HG02623 (cell line): ENCODE results near the gene CHM.
"Not testable (repeated sequence)": the region's sequence is repeated elsewhere in the genome, so short reads cannot be mapped to it uniquely, and the experiment has no call there.

ENCODE experiments used
- ATAC-seq: cut with Tn5 transposase; IDR thresholded peaks from one replicate; pipeline ENCODE4 v1.9.1; 2021; ENCODE audit warnings: moderate library complexity; ENCODE audit not compliant: unreplicated experiment

The CHM gene

DNA sequence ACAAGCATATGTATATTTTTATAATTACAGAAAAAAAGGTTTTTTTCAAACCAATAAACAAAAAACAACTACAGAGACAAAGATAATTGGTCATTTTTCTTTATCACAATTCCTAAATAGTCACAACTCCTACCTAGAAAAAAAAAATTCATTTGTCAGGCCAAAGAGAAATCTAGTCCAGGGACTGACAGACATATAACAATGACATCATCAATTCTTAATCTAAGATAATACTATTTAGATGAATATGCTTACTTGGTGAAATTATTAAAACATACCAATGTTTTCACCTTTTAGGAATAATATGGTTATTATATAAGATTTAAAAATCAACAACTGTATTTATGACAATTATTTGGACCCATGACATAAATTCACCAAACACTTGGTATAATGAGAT is 48.4 kb downstream of the CHM start:
- ATAC-seq: no peak

GRCh38 chrX:85996555-85996954 is 50.8 kb downstream of the CHM start:
- no peak for ATAC-seq

GRCh38 chrX:85995641-85996040 is 51.7 kb downstream of the CHM start:
- ATAC-seq: no peak

DNA sequence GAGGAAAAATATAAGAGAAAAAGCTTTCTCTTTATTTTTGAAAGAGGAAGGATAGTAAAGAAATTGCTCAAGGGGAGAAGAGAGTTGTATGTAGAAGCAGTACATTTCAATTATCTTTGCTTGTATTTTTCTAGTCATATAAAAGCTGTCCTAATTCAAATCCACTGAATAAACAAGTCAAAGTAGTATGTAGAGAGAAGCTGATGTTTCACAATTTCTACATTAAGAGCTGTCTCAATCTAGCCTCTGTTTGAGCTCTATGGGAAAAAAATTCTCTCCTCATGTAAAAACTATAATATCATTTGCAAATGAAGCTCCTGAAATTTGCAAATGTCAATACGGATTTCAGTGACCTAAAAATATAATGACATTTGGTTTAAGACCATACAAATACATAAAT is 52.6 kb downstream of the CHM start:
- ATAC-seq: no peak

GRCh38 chrX:85994228-85994627 is 53.1 kb downstream of the CHM start:
- ATAC-seq: no peak

DNA sequence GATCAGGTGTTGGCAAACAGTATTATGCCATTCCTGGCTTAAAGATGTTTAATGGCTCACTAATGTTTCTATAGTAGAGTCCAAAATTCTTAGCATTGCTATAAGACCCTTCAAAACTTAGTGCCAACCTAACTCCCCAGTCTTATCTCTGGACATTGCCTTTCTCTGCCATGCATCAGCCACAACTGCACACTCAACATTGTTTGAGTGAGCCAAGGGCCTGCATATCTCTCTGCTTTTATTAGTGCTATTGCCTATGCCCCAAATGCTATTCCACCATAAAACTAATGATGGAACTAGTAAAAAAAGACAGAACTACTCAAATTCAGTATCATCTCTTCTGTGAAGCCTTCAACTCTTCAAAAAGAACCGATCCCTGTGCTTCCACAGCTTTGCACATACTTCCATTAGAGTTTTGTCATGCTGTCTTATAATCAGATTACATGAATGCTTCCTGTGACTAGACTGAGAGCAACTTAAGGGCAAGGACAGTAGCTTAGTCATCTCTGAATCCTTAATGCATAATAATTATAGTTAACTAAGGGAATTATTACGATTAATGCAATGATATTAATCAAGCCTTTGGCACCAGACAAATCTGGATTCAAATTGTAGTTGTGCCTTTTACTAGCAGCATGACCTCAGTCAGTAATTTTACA is 53.7 kb downstream of the CHM start:
- no peak for ATAC-seq

DNA sequence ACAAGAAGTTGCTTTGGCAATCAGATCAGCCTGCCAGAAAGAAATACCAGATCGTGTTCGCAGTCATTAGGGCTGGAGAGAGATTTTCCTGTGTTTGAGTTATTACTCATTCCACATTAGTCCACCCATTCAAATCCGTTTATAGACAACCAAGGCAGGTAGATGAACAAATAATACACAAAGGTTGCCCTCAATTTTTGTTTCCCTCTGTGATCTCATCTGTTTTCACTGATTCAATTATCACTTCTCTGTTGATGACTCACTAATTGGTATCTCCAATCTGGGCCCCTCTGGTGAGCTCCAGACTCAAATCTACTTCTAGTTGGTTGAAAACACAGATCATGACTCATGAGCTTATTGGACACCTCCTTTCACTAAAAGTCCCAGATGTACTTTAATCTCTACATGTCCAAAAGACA is 54.5 kb downstream of the CHM start:
- ATAC-seq: no peak

GRCh38 chrX:85988353-85988752 is 59.0 kb downstream of the CHM start:
- ATAC-seq: no peak

- no peak for ATAC-seq
These were observed 67.1 kb downstream of the CHM start for GRCh38 chrX:85980286-85980685.

DNA sequence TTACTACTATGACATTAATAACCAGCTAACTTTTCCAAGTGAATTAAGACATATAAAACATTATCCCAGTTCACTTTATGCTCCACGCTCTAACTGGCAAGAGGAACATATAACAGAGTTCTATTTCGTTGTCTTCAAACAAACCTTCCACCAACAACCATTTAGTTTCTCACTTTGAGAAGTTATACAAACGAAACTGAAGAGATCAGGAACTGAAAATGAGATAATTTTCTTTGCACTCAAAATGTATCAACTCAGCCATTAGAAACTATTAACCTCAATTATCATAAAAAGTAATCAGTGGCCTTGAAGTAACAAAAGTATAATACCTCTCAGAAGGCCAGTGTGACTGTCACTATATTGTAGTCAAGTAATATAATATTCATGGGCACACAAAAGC is 70.1 kb downstream of the CHM start:
- ATAC-seq: peak; percentile 87

- ATAC-seq: not testable (repeated sequence)
These were observed 75.0 kb downstream of the CHM start for GRCh38 chrX:85972351-85972750.

DNA sequence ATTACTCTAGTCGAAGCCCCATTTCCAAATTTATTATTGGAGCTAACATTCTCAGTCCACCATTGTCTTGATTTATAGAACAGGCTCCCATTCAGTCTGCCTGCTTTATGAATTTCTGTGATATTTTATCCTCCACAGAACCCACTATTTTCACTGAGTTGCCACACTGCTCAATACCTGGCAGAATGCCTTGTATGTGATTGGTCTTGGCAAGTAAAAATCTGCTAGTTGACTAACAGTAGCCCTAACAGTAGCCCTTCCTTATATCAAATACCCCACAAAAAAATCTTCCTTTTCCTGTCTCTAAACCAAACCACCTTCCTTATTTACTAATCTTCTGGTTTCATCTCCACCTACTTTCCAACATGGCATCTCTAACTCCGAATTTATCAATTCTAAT is 82.6 kb downstream of the CHM start:
- no peak for ATAC-seq

DNA sequence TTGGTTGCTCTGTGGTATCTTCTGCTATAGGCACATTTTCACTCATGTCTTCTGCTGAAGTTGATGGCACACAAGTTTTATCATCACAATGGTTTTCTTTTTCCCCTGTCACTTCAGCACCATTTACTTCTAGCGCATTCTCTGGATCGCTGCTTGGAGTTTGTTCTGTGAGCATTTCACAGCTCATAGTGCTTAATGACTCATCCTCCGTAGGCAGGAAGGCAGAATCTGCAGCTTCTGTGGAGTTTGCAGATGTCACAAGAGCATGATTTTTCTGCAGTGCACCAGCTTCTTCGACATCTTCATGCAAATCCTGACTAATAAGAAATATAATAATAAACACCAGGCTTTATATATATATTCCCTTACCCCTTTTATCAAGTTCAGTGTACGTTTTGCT is 83.6 kb downstream of the CHM start:
- no peak for ATAC-seq

GRCh38 chrX:85955510-85955909 is 91.8 kb downstream of the CHM start:
- no peak for ATAC-seq

- ATAC-seq: not testable (repeated sequence)
These were observed 102.6 kb downstream of the CHM start for GRCh38 chrX:85944751-85945150.

- ATAC-seq: no peak
These were observed 106.1 kb downstream of the CHM start for GRCh38 chrX:85941275-85941674.

GRCh38 chrX:85939942-85940341 is 107.4 kb downstream of the CHM start:
- not testable (repeated sequence) for ATAC-seq

DNA sequence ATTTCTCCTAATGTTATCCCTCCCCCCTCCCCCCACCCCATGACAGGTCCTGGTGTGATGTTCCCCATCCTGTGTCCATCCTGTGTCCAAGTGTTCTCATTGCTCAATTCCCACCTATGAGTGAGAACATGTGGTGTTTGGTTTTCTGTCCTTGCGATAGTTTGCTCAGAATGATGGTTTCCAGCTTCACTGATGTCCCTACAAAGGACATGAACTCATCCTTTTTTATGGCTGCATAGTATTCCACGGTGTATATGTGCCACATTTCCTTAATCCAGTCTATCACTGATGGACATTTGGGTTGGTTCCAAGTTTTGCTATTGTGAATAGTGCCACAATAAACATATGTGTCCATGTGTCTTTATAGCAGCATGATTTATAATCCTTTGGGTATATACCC is 113.0 kb downstream of the CHM start:
- ATAC-seq: not testable (repeated sequence)

DNA sequence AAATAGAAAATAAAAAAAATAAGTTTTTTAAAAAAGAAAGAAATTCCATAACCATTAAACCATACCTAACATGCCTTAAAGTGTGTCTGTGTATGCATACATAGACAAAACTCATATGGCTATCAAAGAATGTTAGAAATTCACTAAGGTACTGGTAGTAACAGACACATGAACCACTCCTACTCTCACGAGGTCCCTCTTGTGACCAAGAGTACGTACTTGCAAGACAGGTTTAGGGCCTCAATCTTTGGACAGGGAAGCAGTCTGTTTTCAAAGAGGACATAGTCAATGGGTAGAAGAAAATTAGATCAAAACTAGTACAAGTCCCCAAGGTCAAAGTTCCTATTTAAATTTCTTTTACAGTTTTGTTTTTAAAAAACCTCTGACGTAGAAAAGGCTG is 117.3 kb downstream of the CHM start:
- ATAC-seq: no peak

GRCh38 chrX:85928606-85929005 is 118.8 kb downstream of the CHM start:
- ATAC-seq: no peak

DNA sequence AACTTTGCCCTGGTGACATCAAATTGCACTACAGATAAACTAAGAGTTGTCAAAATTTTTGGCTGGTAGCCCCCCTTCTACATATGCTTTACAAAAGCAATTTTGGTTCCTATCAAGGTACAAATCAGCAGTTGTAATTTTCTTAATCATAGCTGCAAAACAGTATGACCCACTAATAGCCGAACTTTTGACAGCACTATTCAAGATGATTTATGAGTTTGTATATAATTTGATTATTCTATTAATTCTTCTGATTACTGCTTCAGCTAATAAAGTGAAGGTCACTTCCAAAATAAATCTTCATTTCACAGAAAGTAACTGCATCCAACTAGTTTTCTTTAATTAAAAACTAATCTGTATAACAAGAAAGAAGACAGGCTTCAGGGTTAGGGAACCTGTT is 119.6 kb downstream of the CHM start:
- ATAC-seq: no peak

- ATAC-seq: no peak
These were observed 124.5 kb downstream of the CHM start for GRCh38 chrX:85922821-85923220.

GRCh38 chrX:85916656-85917280 is 130.6 kb downstream of the CHM start:
- ATAC-seq: not testable (repeated sequence)
